ENCODE results near the gene TOX3.

The TOX3 gene

DNA sequence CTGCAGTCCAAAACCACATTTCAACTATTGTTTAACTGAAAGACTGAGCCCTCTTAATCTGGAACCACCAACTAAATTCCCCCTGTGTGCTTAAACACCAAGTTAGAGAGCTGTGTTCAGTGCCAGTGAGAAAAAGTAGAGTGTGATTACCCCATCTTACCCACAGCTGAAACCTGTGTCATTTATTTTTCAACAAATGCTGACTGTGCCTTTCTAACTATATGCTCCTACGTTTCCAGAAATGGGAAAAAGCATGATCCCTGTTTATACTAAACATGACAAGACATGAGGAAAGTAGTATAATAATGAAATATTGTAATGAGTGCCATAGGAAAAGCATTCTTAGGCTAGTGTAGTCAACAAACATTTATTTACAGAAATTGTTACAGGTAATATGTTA is 7.4 kb upstream of the TOX3 start:
- TF ChIP-seq POLR2A (IDR thresholded peaks at IDR 0.05; ENCODE audit: low read depth, low read length) = no peak
- TF ChIP-seq PAX5 (IDR thresholded peaks at IDR 0.05; ENCODE audit: insufficient read depth, low read length, severe bottlenecking) = no peak
- TF ChIP-seq POU2F2 (IDR thresholded peaks at IDR 0.05; ENCODE audit: low read depth, low read length) = no peak
- no peak for TF ChIP-seq SPI1 (IDR thresholded peaks at IDR 0.05; ENCODE audit: low read depth, low read length)
- TF ChIP-seq TAF1 (IDR thresholded peaks at IDR 0.05; ENCODE audit: low read depth, low read length) = no peak
- TF ChIP-seq POLR2AphosphoS5 (IDR thresholded peaks at IDR 0.05; ENCODE audit: low read depth, low read length) = no peak
- no peak for FAIRE-seq

GRCh38 chr16:52553322-52553721 is 6.4 kb upstream of the TOX3 start:
- DNase-seq (ENCODE audit: insufficient read length, low spot score) (no peak), FAIRE-seq (no peak)
- TF ChIP-seq POLR2A (IDR thresholded peaks at IDR 0.05; ENCODE audit: low read depth, low read length) = no peak
- TF ChIP-seq TAF1 (IDR thresholded peaks at IDR 0.05; ENCODE audit: low read depth, low read length) = no peak
- TF ChIP-seq SPI1 (IDR thresholded peaks at IDR 0.05; ENCODE audit: low read depth, low read length) = no peak
- TF ChIP-seq PAX5 (IDR thresholded peaks at IDR 0.05; ENCODE audit: insufficient read depth, low read length, severe bottlenecking) = no peak
- no peak for TF ChIP-seq POU2F2 (IDR thresholded peaks at IDR 0.05; ENCODE audit: low read depth, low read length)
- TF ChIP-seq POLR2AphosphoS5 (IDR thresholded peaks at IDR 0.05; ENCODE audit: low read depth, low read length) = no peak

More for the DNA sequence above, 7.4 kb upstream of the TOX3 start:
- DNase-seq (ENCODE audit: insufficient read length, low spot score) = no peak

DNA sequence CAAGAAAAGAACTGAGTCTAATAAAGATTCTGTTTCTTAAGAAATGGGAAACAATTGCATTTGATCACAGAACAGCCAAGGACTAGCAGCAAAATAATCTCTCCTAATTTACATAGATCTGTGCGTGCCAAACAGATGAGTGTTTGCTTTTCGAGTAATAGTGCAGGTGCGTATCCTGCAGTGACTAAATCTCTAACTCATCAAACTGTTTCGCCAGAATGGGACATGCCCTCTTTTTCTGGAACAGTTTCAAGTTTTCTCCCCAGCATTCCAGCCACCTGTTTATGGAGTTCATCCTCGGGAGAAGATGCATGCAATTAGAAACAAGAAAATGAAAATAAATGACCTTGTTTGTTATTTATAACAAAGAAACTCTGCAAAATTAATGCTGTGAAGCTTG is 5.7 kb upstream of the TOX3 start:
- DNase-seq (ENCODE audit: insufficient read length, low spot score) (no peak), FAIRE-seq (no peak)
- TF ChIP-seq POLR2AphosphoS5 (IDR thresholded peaks at IDR 0.05; ENCODE audit: low read depth, low read length) (no peak), PAX5 (IDR thresholded peaks at IDR 0.05; ENCODE audit: insufficient read depth, low read length, severe bottlenecking) (no peak), SPI1 (IDR thresholded peaks at IDR 0.05; ENCODE audit: low read depth, low read length) (no peak), TAF1 (IDR thresholded peaks at IDR 0.05; ENCODE audit: low read depth, low read length) (no peak)

DNA sequence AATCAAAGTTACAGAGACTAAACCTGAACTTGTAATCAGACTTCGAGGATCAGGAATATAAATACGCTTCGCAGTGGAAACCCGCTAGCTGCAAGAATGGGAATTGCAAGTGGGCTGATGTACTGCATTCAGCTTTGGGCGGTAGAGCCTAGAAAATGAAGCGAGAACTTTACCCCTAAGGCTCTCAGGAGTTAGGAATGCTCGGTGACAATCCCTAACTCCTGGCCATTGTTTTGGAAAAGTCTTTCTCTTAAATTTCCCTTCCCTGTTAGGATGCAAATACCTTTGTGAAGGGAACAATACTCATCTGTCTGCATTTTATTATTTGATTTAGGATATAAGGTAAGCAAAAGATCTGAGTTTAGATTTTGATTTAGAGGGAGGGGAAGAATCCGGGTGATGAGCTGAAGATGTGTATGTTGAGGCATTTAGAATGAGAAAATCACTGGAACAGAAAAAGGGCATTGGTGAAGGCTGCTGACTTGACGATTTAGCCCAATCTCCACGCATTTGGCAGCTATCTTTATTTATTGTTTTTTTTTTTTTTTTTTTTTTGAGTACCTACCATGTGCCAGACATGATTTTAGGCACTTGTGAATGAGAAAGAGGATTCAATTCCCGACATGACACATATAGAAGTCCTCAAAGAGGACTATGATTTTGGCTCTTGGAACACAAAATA is 2.2 kb upstream of the TOX3 start:
- DNase-seq (ENCODE audit: insufficient read length, low spot score) (no peak), FAIRE-seq (no peak)
- TF ChIP-seq PAX5 (IDR thresholded peaks at IDR 0.05; ENCODE audit: insufficient read depth, low read length, severe bottlenecking) (no peak), SPI1 (IDR thresholded peaks at IDR 0.05; ENCODE audit: low read depth, low read length) (no peak), TAF1 (IDR thresholded peaks at IDR 0.05; ENCODE audit: low read depth, low read length) (no peak), POLR2A (IDR thresholded peaks at IDR 0.05; ENCODE audit: low read depth, low read length) (no peak), POU2F2 (IDR thresholded peaks at IDR 0.05; ENCODE audit: low read depth, low read length) (no peak), POLR2AphosphoS5 (IDR thresholded peaks at IDR 0.05; ENCODE audit: low read depth, low read length) (no peak)

DNA sequence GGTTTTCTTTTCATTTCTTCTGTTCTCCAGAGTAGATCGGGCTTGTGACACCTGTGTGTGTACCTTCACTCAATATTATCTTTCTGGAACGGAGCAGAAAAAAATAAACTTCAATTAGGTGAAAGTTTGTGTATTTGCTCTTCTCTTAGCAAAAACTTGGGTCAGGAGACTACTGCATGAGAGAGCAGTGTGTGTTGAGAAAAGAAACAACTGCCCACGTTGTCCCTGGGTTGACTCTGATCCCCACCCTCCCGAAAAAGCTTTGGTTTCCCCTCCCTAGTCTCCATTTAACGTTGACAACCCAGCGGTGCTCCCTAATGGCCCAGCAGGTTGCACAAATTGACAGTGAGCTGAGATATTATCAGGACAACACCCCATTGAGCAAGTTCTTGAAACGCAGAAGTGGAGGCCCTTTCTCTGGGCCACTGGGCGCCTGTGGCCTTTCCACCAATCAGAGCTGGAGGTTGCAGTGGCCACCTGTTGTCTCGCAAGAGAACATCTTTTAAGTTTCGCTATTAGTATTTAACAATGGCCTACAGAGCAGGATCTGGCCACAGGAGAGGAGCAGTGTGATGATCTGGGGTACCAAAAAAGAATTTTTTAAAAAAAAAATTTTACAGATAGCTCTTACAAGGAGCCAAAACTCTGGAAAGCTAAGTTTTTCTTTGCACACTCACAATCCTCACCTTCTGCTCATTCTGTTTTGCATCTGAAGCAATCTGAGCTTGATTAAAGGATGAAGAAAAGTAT is 1.5 kb upstream of the TOX3 start:
- TF ChIP-seq POLR2AphosphoS5 (IDR thresholded peaks at IDR 0.05; ENCODE audit: low read depth, low read length) (no peak), PAX5 (IDR thresholded peaks at IDR 0.05; ENCODE audit: insufficient read depth, low read length, severe bottlenecking) (no peak), TAF1 (IDR thresholded peaks at IDR 0.05; ENCODE audit: low read depth, low read length) (no peak), POLR2A (IDR thresholded peaks at IDR 0.05; ENCODE audit: low read depth, low read length) (no peak), SPI1 (IDR thresholded peaks at IDR 0.05; ENCODE audit: low read depth, low read length) (no peak), POU2F2 (IDR thresholded peaks at IDR 0.05; ENCODE audit: low read depth, low read length) (no peak)
- FAIRE-seq (no peak), DNase-seq (ENCODE audit: insufficient read length, low spot score) (no peak)

DNA sequence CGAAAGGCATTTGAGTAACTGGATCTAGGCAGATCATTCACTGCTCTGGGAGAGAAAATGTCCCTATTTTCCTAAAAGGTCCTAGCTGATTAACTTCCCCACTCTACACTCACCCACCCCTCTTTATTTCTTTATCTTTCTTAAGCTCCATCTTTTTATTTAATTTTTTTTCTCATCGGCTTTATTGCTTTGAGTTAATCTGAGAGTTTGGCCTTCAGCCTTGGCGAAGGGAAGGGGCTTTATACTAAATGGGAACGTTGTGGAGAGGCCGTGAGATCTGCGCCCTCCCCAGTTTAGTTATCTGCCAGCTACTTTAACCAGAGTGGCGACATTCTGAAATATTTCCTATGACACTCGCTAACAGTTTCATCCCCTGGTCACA is 882 bp upstream of the TOX3 start:
- no peak for DNase-seq (ENCODE audit: insufficient read length, low spot score)
- TF ChIP-seq TAF1 (IDR thresholded peaks at IDR 0.05; ENCODE audit: low read depth, low read length) = no peak
- TF ChIP-seq PAX5 (IDR thresholded peaks at IDR 0.05; ENCODE audit: insufficient read depth, low read length, severe bottlenecking) = no peak
- TF ChIP-seq POLR2AphosphoS5 (IDR thresholded peaks at IDR 0.05; ENCODE audit: low read depth, low read length) = no peak
- TF ChIP-seq POLR2A (IDR thresholded peaks at IDR 0.05; ENCODE audit: low read depth, low read length) = no peak
- no peak for TF ChIP-seq SPI1 (IDR thresholded peaks at IDR 0.05; ENCODE audit: low read depth, low read length)
- TF ChIP-seq POU2F2 (IDR thresholded peaks at IDR 0.05; ENCODE audit: low read depth, low read length) = no peak
- FAIRE-seq = no peak

- DNase-seq (ENCODE audit: insufficient read length, low spot score) = peak; percentile 5
- TF ChIP-seq POU2F2 (IDR thresholded peaks at IDR 0.05; ENCODE audit: low read depth, low read length) (no peak), POLR2AphosphoS5 (IDR thresholded peaks at IDR 0.05; ENCODE audit: low read depth, low read length) (no peak), POLR2A (IDR thresholded peaks at IDR 0.05; ENCODE audit: low read depth, low read length) (no peak), PAX5 (IDR thresholded peaks at IDR 0.05; ENCODE audit: insufficient read depth, low read length, severe bottlenecking) (no peak), TAF1 (IDR thresholded peaks at IDR 0.05; ENCODE audit: low read depth, low read length) (no peak), SPI1 (IDR thresholded peaks at IDR 0.05; ENCODE audit: low read depth, low read length) (no peak)
- FAIRE-seq = no peak
Observed at GRCh38 chr16:52546291-52547003, 496 bp downstream of the TOX3 start.

DNA sequence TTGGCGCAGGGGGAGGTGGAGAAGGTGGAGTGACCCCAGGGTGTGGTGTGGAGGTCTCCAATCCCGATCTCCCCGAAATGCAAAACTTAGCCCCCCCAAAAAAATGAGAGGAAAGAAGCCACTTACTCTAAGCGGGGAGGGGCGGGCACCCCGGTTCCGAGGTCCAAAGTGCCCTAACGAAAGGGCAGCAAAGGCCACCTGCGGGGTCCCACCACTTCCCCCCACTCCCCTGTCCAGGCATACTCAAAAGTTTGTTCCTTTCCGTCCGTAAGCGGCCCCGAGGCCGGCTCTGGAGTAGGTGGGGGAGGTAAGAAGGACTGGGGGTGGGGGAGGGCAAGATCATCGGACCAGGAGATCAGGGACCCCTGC is 1.1 kb downstream of the TOX3 start:
- TF ChIP-seq SPI1 (IDR thresholded peaks at IDR 0.05; ENCODE audit: low read depth, low read length) (no peak), PAX5 (IDR thresholded peaks at IDR 0.05; ENCODE audit: insufficient read depth, low read length, severe bottlenecking) (no peak), POU2F2 (IDR thresholded peaks at IDR 0.05; ENCODE audit: low read depth, low read length) (no peak), POLR2A (IDR thresholded peaks at IDR 0.05; ENCODE audit: low read depth, low read length) (no peak)
- FAIRE-seq (no peak), DNase-seq (ENCODE audit: insufficient read length, low spot score) (no peak)

- FAIRE-seq (no peak), DNase-seq (ENCODE audit: insufficient read length, low spot score) (no peak)
- TF ChIP-seq POU2F2 (IDR thresholded peaks at IDR 0.05; ENCODE audit: low read depth, low read length) (no peak), TAF1 (IDR thresholded peaks at IDR 0.05; ENCODE audit: low read depth, low read length) (no peak), POLR2A (IDR thresholded peaks at IDR 0.05; ENCODE audit: low read depth, low read length) (no peak), PAX5 (IDR thresholded peaks at IDR 0.05; ENCODE audit: insufficient read depth, low read length, severe bottlenecking) (no peak), SPI1 (IDR thresholded peaks at IDR 0.05; ENCODE audit: low read depth, low read length) (no peak), POLR2AphosphoS5 (IDR thresholded peaks at IDR 0.05; ENCODE audit: low read depth, low read length) (no peak)
Observed at GRCh38 chr16:52545222-52545897, 1.6 kb downstream of the TOX3 start.

Measured in GM12891 (cell line).